Measurements from ENCODE around the gene PLEKHG4B. TPM values are rescaled to one million over a fixed set of nuclear protein-coding genes. Genes with fewer than 3 reads are reported as not detected.

The PLEKHG4B gene
- total and polyA plus RNA-seq, 2 of the 8 experiments (the other 6 are each of a cell fraction or from before 2014, with no cell fraction given) = 31.1 to 43.6 TPM

DNA sequence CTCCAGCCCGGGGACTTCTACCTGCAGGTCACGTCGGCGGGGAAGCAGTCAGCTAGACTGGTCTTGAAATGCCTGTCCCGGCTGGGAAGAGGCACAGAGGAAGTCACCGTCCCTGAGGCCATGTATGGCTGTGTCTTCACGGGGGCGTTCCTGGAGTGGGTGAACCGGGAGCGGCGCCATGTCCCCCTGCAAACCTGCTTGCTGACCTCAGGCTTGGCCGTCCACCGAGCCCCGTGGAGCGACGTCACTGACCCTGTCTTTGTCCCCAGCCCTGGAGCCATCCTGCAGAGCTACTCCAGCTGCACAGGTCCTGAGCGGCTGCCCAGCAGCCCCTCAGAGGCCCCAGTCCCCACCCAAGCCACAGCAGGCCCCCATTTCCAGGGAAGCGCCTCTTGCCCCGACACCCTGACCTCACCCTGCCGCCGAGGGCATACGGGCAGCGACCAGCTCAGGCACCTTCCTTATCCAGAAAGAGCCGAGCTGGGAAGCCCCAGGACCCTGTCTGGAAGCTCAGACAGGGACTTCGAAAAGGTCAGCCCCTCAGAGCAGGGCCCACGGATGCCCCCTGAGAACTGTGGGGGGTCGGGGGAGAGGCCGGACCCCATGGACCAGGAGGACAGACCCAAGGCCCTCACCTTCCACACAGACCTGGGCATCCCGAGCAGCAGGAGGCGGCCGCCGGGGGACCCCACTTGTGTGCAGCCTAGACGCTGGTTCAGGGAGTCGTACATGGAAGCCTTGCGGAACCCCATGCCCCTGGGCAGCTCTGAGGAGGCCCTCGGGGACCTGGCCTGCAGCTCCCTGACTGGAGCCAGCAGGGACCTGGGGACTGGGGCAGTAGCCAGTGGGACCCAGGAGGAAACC lies 47.8 kb downstream of the PLEKHG4B start:
- Histone ChIP-seq H2BK15ac (ENCODE audit: low read length) (no peak overlapping the region), H3K4me2 (ENCODE audit: insufficient read depth in 1 of 2, low read depth in 2 of 2, low read length in 2 of 2) (no peak overlapping the region), H3K23ac (ENCODE audit: insufficient read length) (no peak overlapping the region), H3K79me2 (ENCODE audit: control insufficient read depth in 1 of 2, insufficient read depth in 2 of 2, low read length in 2 of 2) (peaks cover 0 to 19% of the 10 kb centered on the region in 2 experiments; a peak in 3 of 4 replicates), H4K91ac (replicated peaks; ENCODE audit: insufficient read length, low read length) (no peak overlapping the region), H4K5ac (ENCODE audit: insufficient read length, low read depth, low read length) (no peak overlapping the region), H2BK12ac (ENCODE audit: low read depth, low read length) (no peak overlapping the region), H3K9ac (replicated peaks in 1 of 4; ENCODE audit: extremely low read depth in 1 of 4, low read depth in 3 of 4, low read length in 3 of 4) (no peak overlapping the region), H3K27me3 (replicated peaks in 1 of 4; ENCODE audit: control insufficient read depth in 3 of 4, extremely low read depth in 1 of 4, insufficient read depth in 3 of 4, low read length in 3 of 4) (no peaks in the 10 kb centered on the region), H3K9me3 (ENCODE audit: insufficient read depth in 2 of 2, low read depth in 1 of 2, low read length in 1 of 2) (no peaks in the 10 kb centered on the region; a peak in 1 of 4 replicates), H2AK5ac (ENCODE audit: low read depth, low read length) (no peak overlapping the region), H3K23me2 (ENCODE audit: low read depth, low read length) (0 out of 2 replicates have a peak, but pooled peaks cover 3% of the 10 kb centered on the region), H4K8ac (ENCODE audit: extremely low read depth, insufficient read depth, low read length) (no peak overlapping the region; the same call in none of the 2 replicates), H2AFZ (ENCODE audit: low read length) (no peak overlapping the region), H3K36me3 (ENCODE audit: control insufficient read depth in 2 of 4, insufficient read depth in 4 of 4, low read length in 3 of 4) (peaks cover 5 to 42% (median 25%) of the 10 kb centered on the region in 4 experiments; a peak in 7 of 8 replicates), H3K4ac (replicated peaks; ENCODE audit: insufficient read length, low read depth, low read length) (no peak overlapping the region), H3K4me1 (replicated peaks in 1 of 4; ENCODE audit: control insufficient read depth in 3 of 4, insufficient read depth in 4 of 4, low read length in 3 of 4) (peaks cover 0 to 6% (median 2%) of the 10 kb centered on the region in 4 experiments; a peak in 5 of 7 replicates), H3K56ac (replicated peaks; ENCODE audit: insufficient read length, low read depth, low read length) (no peak overlapping the region), H2BK20ac (ENCODE audit: low read length) (no peak overlapping the region), H4K20me1 (replicated peaks in 1 of 2; ENCODE audit: control insufficient read depth in 1 of 2, insufficient read depth in 2 of 2, low read length in 2 of 2) (peaks cover 8 to 17% of the 10 kb centered on the region in 2 experiments), H2BK5ac (ENCODE audit: low read depth, low read length) (0 out of 2 replicates have a peak overlapping the region, but pooled peaks have one; percentile 9), H3K79me1 (ENCODE audit: low read depth, low read length) (peaks cover 10% of the 10 kb centered on the region), H3K27ac (ENCODE audit: low read depth, low read length) (no peak overlapping the region), H3K18ac (ENCODE audit: extremely low read depth, low read length) (no peak overlapping the region), H3K4me3 (ENCODE audit: extremely low read depth in 1 of 4, insufficient read depth in 2 of 4, low read depth in 3 of 4, low read length in 4 of 4) (no peak overlapping the region), H2BK120ac (replicated peaks; ENCODE audit: low read depth, low read length) (no peak overlapping the region), H3K14ac (ENCODE audit: insufficient read length) (no peak overlapping the region)
- DNase-seq (ENCODE audit: low read depth in 1 of 2, low spot score in 2 of 2) = no peak
- CTCF ChIA-PET (ENCODE audit: partially characterized antibody) = interaction anchor here (1.3 kb wide), 1 partner anchor 50 kb away, joined by 3 read pairs; no protein-coding TSS in a partner anchor
- POLR2A ChIA-PET (ENCODE audit: partially characterized antibody) = interaction anchor here (0.6 to 1.6 kb wide), 3 partner anchors 10 to 35 kb away, joined by 3 to 4 read pairs (median 3); no protein-coding TSS in a partner anchor
- FAIRE-seq = no peak
- TF ChIP-seq EZH2 (IDR thresholded peaks at IDR 0.05; ENCODE audit: low read depth, low read length, severe bottlenecking) = no peak
- TF ChIP-seq TBP (IDR thresholded peaks at IDR 0.05; ENCODE audit: low read depth, low read length) = no peak
- TF ChIP-seq, protein P1, sequence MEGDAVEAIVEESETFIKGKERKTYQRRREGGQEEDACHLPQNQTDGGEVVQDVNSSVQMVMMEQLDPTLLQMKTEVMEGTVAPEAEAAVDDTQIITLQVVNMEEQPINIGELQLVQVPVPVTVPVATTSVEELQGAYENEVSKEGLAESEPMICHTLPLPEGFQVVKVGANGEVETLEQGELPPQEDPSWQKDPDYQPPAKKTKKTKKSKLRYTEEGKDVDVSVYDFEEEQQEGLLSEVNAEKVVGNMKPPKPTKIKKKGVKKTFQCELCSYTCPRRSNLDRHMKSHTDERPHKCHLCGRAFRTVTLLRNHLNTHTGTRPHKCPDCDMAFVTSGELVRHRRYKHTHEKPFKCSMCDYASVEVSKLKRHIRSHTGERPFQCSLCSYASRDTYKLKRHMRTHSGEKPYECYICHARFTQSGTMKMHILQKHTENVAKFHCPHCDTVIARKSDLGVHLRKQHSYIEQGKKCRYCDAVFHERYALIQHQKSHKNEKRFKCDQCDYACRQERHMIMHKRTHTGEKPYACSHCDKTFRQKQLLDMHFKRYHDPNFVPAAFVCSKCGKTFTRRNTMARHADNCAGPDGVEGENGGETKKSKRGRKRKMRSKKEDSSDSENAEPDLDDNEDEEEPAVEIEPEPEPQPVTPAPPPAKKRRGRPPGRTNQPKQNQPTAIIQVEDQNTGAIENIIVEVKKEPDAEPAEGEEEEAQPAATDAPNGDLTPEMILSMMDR (IDR thresholded peaks at IDR 0.05; ENCODE audit: control extremely low read depth in 1 of 3, insufficient read depth in 1 of 3, low read depth in 1 of 3, low read length in 3 of 3) = no peak
- TF ChIP-seq FOSL1 (IDR thresholded peaks at IDR 0.05; ENCODE audit: insufficient read depth, low read depth, low read length) = no peak
- no peak for TF ChIP-seq RXRA (IDR thresholded peaks at IDR 0.05; ENCODE audit: insufficient read depth, low read depth, low read length)
- 89% methylated on average over 35 of the region's 36 CpGs; no CpG with 5 or more reads in 1 of the 2 experiments for WGBS, 2 experiments (ENCODE audit: extremely low coverage in 1 of 2, insufficient coverage in 1 of 2, insufficient read length in 1 of 2, insufficient replicate concordance in 2 of 2, low coverage in 1 of 2, low lambda C conversion rate in 2 of 2, missing lambda C conversion rate in 1 of 2)
